ENCODE results near the gene TSPYL1. TPM values are rescaled to one million over a fixed set of nuclear protein-coding genes. Genes with fewer than 3 reads are reported as not detected.

The TSPYL1 gene
- total and polyA plus RNA-seq, 9 of the 15 experiments (the other 6 are each of a cell fraction or from before 2014, with no cell fraction given): 23.1 to 56.8 (median 37.9) TPM

DNA sequence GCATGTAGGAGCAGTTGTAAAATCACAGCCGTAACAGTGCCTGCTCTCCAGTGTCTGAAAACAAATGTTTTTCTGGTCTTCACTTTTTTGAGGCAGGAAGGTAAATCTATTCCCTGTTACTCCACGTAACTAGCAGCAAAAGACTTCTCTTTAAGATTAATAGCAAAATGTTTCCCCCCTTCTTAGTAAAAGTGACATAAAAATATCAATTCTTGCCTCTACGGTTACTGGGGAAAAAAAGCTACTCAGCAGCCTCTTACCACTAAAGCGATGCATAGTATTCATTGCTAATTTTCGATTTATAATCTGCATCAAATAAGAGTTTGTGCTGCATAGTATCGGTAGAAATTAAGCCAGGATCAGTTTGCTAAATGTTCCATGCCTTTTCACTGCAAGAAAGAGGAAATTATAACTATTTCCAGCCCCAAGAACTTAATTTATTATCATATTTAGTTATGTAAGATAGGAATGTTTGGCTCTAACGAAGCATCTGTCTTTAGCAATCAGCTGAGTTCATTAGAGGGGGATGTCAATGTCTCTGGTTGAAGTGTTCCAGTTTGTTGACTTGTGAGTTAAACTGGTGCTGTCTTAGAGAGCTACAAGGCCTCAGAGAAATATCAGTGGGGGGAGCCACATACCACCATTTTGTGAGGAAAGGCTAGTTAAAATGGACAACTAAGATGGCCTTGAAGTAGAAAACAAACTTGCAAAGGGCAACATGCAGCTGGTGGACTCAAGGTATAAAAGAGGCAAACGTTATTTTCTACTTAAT is 617 bp upstream of the TSPYL1 start (continued):
- TF ChIP-seq, protein P1, sequence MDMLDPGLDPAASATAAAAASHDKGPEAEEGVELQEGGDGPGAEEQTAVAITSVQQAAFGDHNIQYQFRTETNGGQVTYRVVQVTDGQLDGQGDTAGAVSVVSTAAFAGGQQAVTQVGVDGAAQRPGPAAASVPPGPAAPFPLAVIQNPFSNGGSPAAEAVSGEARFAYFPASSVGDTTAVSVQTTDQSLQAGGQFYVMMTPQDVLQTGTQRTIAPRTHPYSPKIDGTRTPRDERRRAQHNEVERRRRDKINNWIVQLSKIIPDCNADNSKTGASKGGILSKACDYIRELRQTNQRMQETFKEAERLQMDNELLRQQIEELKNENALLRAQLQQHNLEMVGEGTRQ (CRISPR knock-in tag; IDR thresholded peaks at IDR 0.05): no peak
- peak; percentile 50 to 93 (median 53) for TF ChIP-seq YY1 (IDR thresholded peaks at IDR 0.05; ENCODE audit: borderline replicate concordance in 1 of 3, control insufficient read depth in 1 of 3, extremely low read depth in 1 of 3, insufficient read depth in 3 of 3, insufficient read length in 1 of 3, insufficient replicate concordance in 2 of 3, low read depth in 1 of 3, low read length in 2 of 3)
- TF ChIP-seq, protein P2, sequence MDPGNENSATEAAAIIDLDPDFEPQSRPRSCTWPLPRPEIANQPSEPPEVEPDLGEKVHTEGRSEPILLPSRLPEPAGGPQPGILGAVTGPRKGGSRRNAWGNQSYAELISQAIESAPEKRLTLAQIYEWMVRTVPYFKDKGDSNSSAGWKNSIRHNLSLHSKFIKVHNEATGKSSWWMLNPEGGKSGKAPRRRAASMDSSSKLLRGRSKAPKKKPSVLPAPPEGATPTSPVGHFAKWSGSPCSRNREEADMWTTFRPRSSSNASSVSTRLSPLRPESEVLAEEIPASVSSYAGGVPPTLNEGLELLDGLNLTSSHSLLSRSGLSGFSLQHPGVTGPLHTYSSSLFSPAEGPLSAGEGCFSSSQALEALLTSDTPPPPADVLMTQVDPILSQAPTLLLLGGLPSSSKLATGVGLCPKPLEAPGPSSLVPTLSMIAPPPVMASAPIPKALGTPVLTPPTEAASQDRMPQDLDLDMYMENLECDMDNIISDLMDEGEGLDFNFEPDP (CRISPR knock-in tag; IDR thresholded peaks at IDR 0.05): no peak
- peak; percentile 65; the same call in 1 of the 2 replicates for TF ChIP-seq ELF2 (CRISPR knock-in tag; IDR thresholded peaks at IDR 0.05)
- 0 out of 4 replicates have a peak, but pooled peaks of 1 of the 2 experiments have one; percentile 6 for TF ChIP-seq RAD21 (CRISPR knock-in tag; conservative IDR thresholded peaks at IDR 0.05 in 1 of 2, IDR thresholded peaks at IDR 0.05 in 1 of 2)
- TF ChIP-seq FOXJ2 (tag; IDR thresholded peaks at IDR 0.05): peak; percentile 34; the same call in 1 of the 2 replicates
- TF ChIP-seq NFRKB (IDR thresholded peaks at IDR 0.05; ENCODE audit: low read depth): peak; percentile 66; the same call in 1 of the 2 replicates
- TF ChIP-seq HDAC3 (IDR thresholded peaks at IDR 0.05; ENCODE audit: borderline replicate concordance, partially characterized antibody): no peak
- TF ChIP-seq, protein P3, sequence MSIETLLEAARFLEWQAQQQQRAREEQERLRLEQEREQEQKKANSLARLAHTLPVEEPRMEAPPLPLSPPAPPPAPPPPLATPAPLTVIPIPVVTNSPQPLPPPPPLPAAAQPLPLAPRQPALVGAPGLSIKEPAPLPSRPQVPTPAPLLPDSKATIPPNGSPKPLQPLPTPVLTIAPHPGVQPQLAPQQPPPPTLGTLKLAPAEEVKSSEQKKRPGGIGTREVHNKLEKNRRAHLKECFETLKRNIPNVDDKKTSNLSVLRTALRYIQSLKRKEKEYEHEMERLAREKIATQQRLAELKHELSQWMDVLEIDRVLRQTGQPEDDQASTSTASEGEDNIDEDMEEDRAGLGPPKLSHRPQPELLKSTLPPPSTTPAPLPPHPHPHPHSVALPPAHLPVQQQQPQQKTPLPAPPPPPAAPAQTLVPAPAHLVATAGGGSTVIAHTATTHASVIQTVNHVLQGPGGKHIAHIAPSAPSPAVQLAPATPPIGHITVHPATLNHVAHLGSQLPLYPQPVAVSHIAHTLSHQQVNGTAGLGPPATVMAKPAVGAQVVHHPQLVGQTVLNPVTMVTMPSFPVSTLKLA (conservative IDR thresholded peaks at IDR 0.05): 0 out of 4 replicates have a peak, but pooled peaks of 1 of the 2 experiments have one; percentile 11

Data from K562 (cell line).